Measurements from ENCODE around the gene LCN6.
"Not testable (repeated sequence)": the region's sequence is repeated elsewhere in the genome, so short reads cannot be mapped to it uniquely, and the experiment has no call there.

Gene LCN6

GRCh38 chr9:136760424-136760823 is 12.1 kb upstream of the LCN6 start:
- DNase-seq (ENCODE audit: low read depth) = no peak

- no peak for DNase-seq (ENCODE audit: low read depth)
Observed at GRCh38 chr9:136759436-136760325, 11.4 kb upstream of the LCN6 start.

- no peak for DNase-seq (ENCODE audit: low read depth)
Observed at GRCh38 chr9:136759001-136759400, 10.7 kb upstream of the LCN6 start.

GRCh38 chr9:136757751-136758140 is 9.4 kb upstream of the LCN6 start:
- no peak for DNase-seq (ENCODE audit: low read depth)

- DNase-seq (ENCODE audit: low read depth) = no peak
Observed at GRCh38 chr9:136757328-136757727, 9.0 kb upstream of the LCN6 start.

GRCh38 chr9:136756836-136757235 is 8.5 kb upstream of the LCN6 start:
- no peak for DNase-seq (ENCODE audit: low read depth)

- DNase-seq (ENCODE audit: low read depth) = no peak
Observed at GRCh38 chr9:136756134-136756438, 7.8 kb upstream of the LCN6 start.

- DNase-seq (ENCODE audit: low read depth) = not testable (repeated sequence)
Observed at GRCh38 chr9:136755302-136756133, 7.2 kb upstream of the LCN6 start.

- DNase-seq (ENCODE audit: low read depth) = no peak
Observed at GRCh38 chr9:136754626-136755301, 6.4 kb upstream of the LCN6 start.

- DNase-seq (ENCODE audit: low read depth) = no peak
Observed at GRCh38 chr9:136754059-136754572, 5.8 kb upstream of the LCN6 start.

- no peak for DNase-seq (ENCODE audit: low read depth)
Observed at GRCh38 chr9:136753371-136754058, 5.2 kb upstream of the LCN6 start.

- DNase-seq (ENCODE audit: low read depth) = no peak
Observed at GRCh38 chr9:136751814-136752213, 3.5 kb upstream of the LCN6 start.

- no peak for DNase-seq (ENCODE audit: low read depth)
Observed at GRCh38 chr9:136751244-136751643, 2.9 kb upstream of the LCN6 start.

- no peak for DNase-seq (ENCODE audit: low read depth)
Observed at GRCh38 chr9:136750526-136750925, 2.2 kb upstream of the LCN6 start.

- DNase-seq (ENCODE audit: low read depth) = no peak
Observed at GRCh38 chr9:136748666-136749611, 614 bp upstream of the LCN6 start.

- no peak for DNase-seq (ENCODE audit: low read depth)
Observed at GRCh38 chr9:136747161-136748060, 914 bp downstream of the LCN6 start.

GRCh38 chr9:136746621-136747020 is 1.7 kb downstream of the LCN6 start:
- DNase-seq (ENCODE audit: low read depth) = no peak

GRCh38 chr9:136746155-136746490 is 2.2 kb downstream of the LCN6 start:
- DNase-seq (ENCODE audit: low read depth) = no peak

GRCh38 chr9:136745389-136746154 is 2.8 kb downstream of the LCN6 start:
- no peak for DNase-seq (ENCODE audit: low read depth)
